Hepatocyte (in vitro differentiated cells): Measurements from ENCODE around the gene ATG4B. TPM values are rescaled to one million over a fixed set of nuclear protein-coding genes. Genes with fewer than 3 reads are reported as not detected.

Experiments used
- DNase-seq: peaks from one replicate; pipeline ENCODE4 v3.0.0-alpha.2; 2016; ENCODE audit warnings: low spot score
- H2AFZ ChIP-seq: fragments of 200-600 bp; sonication (generic); 2 replicates; pipeline ENCODE4 v1.6.0; 2016; ENCODE audit warnings: antibody characterized with exemption, mild to moderate bottlenecking
- H3K27ac ChIP-seq: fragments of 200-600 bp; sonication (generic); 2 replicates; pipeline ENCODE4 v1.5.1; 2016; ENCODE audit warnings: mild to moderate bottlenecking
- H3K27me3 ChIP-seq: fragments of 200-600 bp; sonication (generic); 2 replicates; pipeline ENCODE4 v1.6.1; 2016
- H3K36me3 ChIP-seq: fragments of 200-600 bp; sonication (generic); replicated peaks from 2 replicates; pipeline ENCODE4 v1.5.1; 2016; ENCODE audit warnings: low read depth; ENCODE audit not compliant: insufficient read depth
- H3K4me1 ChIP-seq: fragments of 200-600 bp; sonication (generic); 2 replicates; pipeline ENCODE4 v1.5.1; 2016; ENCODE audit warnings: mild to moderate bottlenecking, moderate library complexity; ENCODE audit not compliant: insufficient read depth
- H3K4me2 ChIP-seq: fragments of 200-600 bp; sonication (generic); 2 replicates; pipeline ENCODE4 v1.6.0; 2016
- H3K4me3 ChIP-seq: fragments of 200-600 bp; sonication (generic); 2 replicates; pipeline ENCODE4 v1.5.1; 2016; ENCODE audit warnings: mild to moderate bottlenecking
- H3K79me2 ChIP-seq: fragments of 200-600 bp; sonication (generic); 2 replicates; pipeline ENCODE4 v1.6.0; 2017; ENCODE audit warnings: mild to moderate bottlenecking
- H3K9me2 ChIP-seq: fragments of 200-600 bp; sonication (generic); replicated peaks from 2 replicates; pipeline ENCODE4 v1.6.0; 2017; ENCODE audit warnings: mild to moderate bottlenecking; ENCODE audit not compliant: insufficient read depth
- H3K9me3 ChIP-seq: fragments of 200-600 bp; sonication (generic); 2 replicates; pipeline ENCODE4 v1.5.1; 2016; ENCODE audit warnings: low read depth, mild to moderate bottlenecking
- H4K20me1 ChIP-seq: fragments of 200-600 bp; sonication (generic); 2 replicates; pipeline ENCODE4 v1.6.0; 2016; ENCODE audit warnings: mild to moderate bottlenecking; ENCODE audit not compliant: insufficient read depth, poor library complexity, severe bottlenecking
- CTCF ChIP-seq: fragments of 200-600 bp; sonication (generic); IDR thresholded peaks from 2 replicates; pipeline ENCODE4 v1.5.1; 2016; ENCODE audit warnings: antibody characterized with exemption, mild to moderate bottlenecking; ENCODE audit not compliant: poor library complexity
- EZH2 ChIP-seq: fragments of 200-600 bp; sonication (generic); IDR thresholded peaks from 2 replicates; pipeline ENCODE4 v1.6.1; 2016; ENCODE audit warnings: antibody characterized with exemption, mild to moderate bottlenecking, borderline replicate concordance
- EZH2phosphoT487 ChIP-seq: fragments of 200-600 bp; sonication (generic); IDR thresholded peaks from one replicate; pipeline ENCODE4 v1.6.1; 2018; ENCODE audit warnings: antibody characterized with exemption, mild to moderate bottlenecking, low read depth, moderate library complexity; ENCODE audit not compliant: unreplicated experiment, severe bottlenecking
- WGBS: methylation state at CpG from one replicate; pipeline ENCODE4 v1.1.6; 2016; ENCODE audit warnings: low lambda C conversion rate; ENCODE audit errors: missing lambda C conversion rate; 5-methylcytosine and 5-hydroxymethylcytosine counted together
- polyA plus RNA-seq: library from polyadenylated mRNA; unstranded; fragments of >200 nt; fragmentation: Nextera tagmentation; extraction: Ambion mirVana; gene quantifications from 2 replicates; pipeline ENCODE4 v1.2.1, GENCODE V29; 2016
- total RNA-seq: library from RNA; depleted of rRNA; stranded (reverse); fragments of >200 nt; gene quantifications from 2 replicates; pipeline ENCODE4 v1.2.3, GENCODE V29; 2014

ATG4B gene
- total and polyA plus RNA-seq, 2 experiments from 2014 or later: 61.3 to 108 TPM

DNA sequence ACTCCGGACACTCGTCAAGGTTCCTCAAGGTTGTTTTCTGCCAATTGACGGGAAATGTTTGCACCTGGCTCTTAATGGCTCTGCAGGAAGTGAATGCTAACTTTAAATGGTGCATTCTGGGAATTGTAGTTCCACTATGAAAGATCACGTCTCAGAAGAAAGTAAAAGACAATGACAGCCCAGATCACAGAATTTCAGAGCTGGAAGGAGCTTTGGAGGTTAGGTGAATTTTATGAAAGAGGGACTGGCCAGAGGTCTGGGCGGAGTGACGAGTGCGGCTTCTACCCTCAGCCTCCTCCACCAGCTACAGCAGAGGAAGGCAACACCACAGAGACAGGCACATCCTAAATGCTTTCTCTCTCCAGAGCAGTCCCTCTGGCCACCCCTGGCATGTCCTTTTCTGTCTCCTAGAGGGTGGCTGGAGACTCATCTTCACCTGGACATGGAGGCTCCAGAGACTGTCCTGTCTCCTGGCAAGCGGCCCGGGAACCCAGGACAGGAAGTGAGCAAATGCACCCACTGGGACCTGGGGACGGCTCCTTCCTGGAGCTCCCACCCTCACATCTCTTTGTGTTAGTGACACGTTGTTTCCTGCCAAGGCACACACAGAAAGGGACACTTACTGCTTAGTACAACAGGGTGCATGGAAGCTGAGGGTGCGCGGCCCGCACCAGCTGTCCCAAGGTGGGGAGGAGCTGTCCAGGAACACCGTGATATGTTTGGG, 19.9 kb upstream of the ATG4B start:
- Histone ChIP-seq H3K9me3 (no peaks in the 10 kb centered on the region), H3K9me2 (no peaks in the 10 kb centered on the region), H3K27me3 (no peaks in the 10 kb centered on the region), H3K36me3 (no peaks in the 10 kb centered on the region), H3K4me1 (peaks cover 10% of the 10 kb centered on the region), H4K20me1 (no peaks in the 10 kb centered on the region), H3K4me2 (peak overlapping the region; percentile 68), H3K27ac (no peak overlapping the region), H2AFZ (no peak overlapping the region), H3K4me3 (no peak overlapping the region), H3K79me2 (peaks cover 76% of the 10 kb centered on the region)
- 63% methylated on average over 15 of the region's 15 CpGs for WGBS
- peak; percentile 43 for DNase-seq
- TF ChIP-seq EZH2phosphoT487 (no peak), EZH2 (no peak), CTCF (no peak)

- H3K9me2 ChIP-seq: no peaks in the 10 kb centered on the region
- H3K4me2 ChIP-seq: no peak overlapping the region
- H3K27ac ChIP-seq: no peak overlapping the region
- peaks cover 75% of the 10 kb centered on the region for H3K79me2 ChIP-seq
- DNase-seq: no peak
- no peak overlapping the region for H2AFZ ChIP-seq
- WGBS: 96% methylated on average over 5 of the region's 5 CpGs
- H3K27me3 ChIP-seq: no peaks in the 10 kb centered on the region
- H3K9me3 ChIP-seq: no peaks in the 10 kb centered on the region
- TF ChIP-seq EZH2phosphoT487: no peak
- no peak for TF ChIP-seq EZH2
- TF ChIP-seq CTCF: no peak
- no peak overlapping the region for H3K4me3 ChIP-seq
- H3K36me3 ChIP-seq: no peaks in the 10 kb centered on the region
- no peaks in the 10 kb centered on the region for H4K20me1 ChIP-seq
- H3K4me1 ChIP-seq: peaks cover 9% of the 10 kb centered on the region
Observed at GRCh38 chr2:241618296-241618805, 19.1 kb upstream of the ATG4B start.

DNA sequence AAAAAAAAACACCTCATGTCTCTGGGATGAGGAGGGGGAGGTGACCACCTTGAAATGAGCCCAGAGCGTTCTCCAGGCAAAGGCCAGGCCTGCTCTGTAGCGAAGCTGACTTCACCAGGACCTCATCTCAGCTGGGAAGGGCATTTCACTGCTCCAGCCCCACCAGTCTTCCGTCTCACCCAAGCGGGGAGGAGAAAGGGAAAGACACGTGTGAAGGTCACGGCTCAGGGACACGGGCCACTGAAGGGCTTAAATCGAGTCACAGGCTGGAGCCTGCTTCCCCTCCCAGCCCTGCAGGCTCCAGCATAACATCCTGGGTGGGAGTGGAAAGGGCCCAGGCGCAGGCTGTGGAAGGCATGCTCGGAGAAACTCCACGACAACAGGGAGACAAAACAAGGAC, 18.7 kb upstream of the ATG4B start:
- H3K9me2 ChIP-seq: no peaks in the 10 kb centered on the region
- no peaks in the 10 kb centered on the region for H4K20me1 ChIP-seq
- no peaks in the 10 kb centered on the region for H3K27me3 ChIP-seq
- H3K27ac ChIP-seq: no peak overlapping the region
- DNase-seq: no peak
- H3K4me2 ChIP-seq: no peak overlapping the region
- H3K9me3 ChIP-seq: no peaks in the 10 kb centered on the region
- H3K4me3 ChIP-seq: no peak overlapping the region
- peaks cover 5% of the 10 kb centered on the region for H3K4me1 ChIP-seq
- WGBS: 95% methylated on average over 11 of the region's 11 CpGs
- no peak overlapping the region for H2AFZ ChIP-seq
- no peaks in the 10 kb centered on the region for H3K36me3 ChIP-seq
- TF ChIP-seq EZH2: no peak
- H3K79me2 ChIP-seq: peaks cover 75% of the 10 kb centered on the region

- Histone ChIP-seq H3K27ac (no peak overlapping the region), H3K79me2 (peaks cover 77% of the 10 kb centered on the region), H3K4me2 (no peak overlapping the region), H3K36me3 (no peaks in the 10 kb centered on the region), H3K9me2 (no peaks in the 10 kb centered on the region), H4K20me1 (no peaks in the 10 kb centered on the region), H2AFZ (no peak overlapping the region), H3K4me3 (no peak overlapping the region), H3K4me1 (peaks cover 5% of the 10 kb centered on the region), H3K27me3 (no peaks in the 10 kb centered on the region), H3K9me3 (no peaks in the 10 kb centered on the region)
- no peak for DNase-seq
- 100% methylated on average over 3 of the region's 20 CpGs for WGBS
- TF ChIP-seq EZH2: no peak
- TF ChIP-seq EZH2phosphoT487: no peak
- TF ChIP-seq CTCF: no peak
Observed at GRCh38 chr2:241619597-241620418, 17.7 kb upstream of the ATG4B start.
